Endothelial cell of umbilical vein (primary cell): ENCODE data around the gene XXYLT1. TPM values are rescaled to one million over a fixed set of nuclear protein-coding genes. Genes with fewer than 3 reads are reported as not detected.

Experiments
- BruUV-seq: library from RNA; stranded (reverse); fragments of 400-500 nt; replicated peaks from 2 replicates; lab custom pipeline; 2021; lab: Mats Ljungman, UMichigan
- CTCF ChIA-PET: fragments of 300-600, 350-600 bp; sonication (Branson Sonifier 250); formaldehyde crosslinking; loops from one replicate; lab custom pipeline; 2021; ENCODE audit warnings: antibody characterized with exemption, inconsistent platforms; lab: Charles Lee
- POLR2A ChIA-PET: fragments of 300-600, 350-600 bp; sonication (Branson Sonifier 250); formaldehyde crosslinking; loops from one replicate; lab custom pipeline; 2021; ENCODE audit warnings: antibody characterized with exemption, inconsistent platforms; lab: Charles Lee
- DNase-seq: peaks from one replicate; pipeline ENCODE4 v3.0.0-alpha.2; 2011; ENCODE audit warnings: low read depth, low spot score
- FAIRE-seq: peaks from 2 replicates; lab custom pipeline; 2011; peaks lifted over from hg19 to GRCh38; lab: Jason Lieb, UNC
- H2AFZ ChIP-seq: 2 replicates; pipeline ENCODE4 v1.6.0; 2012; ENCODE audit warnings: low read depth, low read length, control low read depth, inconsistent platforms
- H3K27ac ChIP-seq: 2 replicates; pipeline ENCODE4 v1.5.1; 2011; ENCODE audit warnings: low read depth, mild to moderate bottlenecking, control low read depth, low read length, moderate library complexity; ENCODE audit not compliant: insufficient read depth
- H3K27me3 ChIP-seq, 2 experiments: 2 replicates each; pipeline versions ENCODE4 v1.6.0 to v1.6.1; 2011; ENCODE audit warnings: low read length in 2 of 2, mixed read lengths in 1 of 2; ENCODE audit not compliant: control insufficient read depth in 2 of 2, insufficient read depth in 2 of 2
- H3K36me3 ChIP-seq, 2 experiments: 2 replicates in 1 of 2; 3 replicates in 1 of 2; pipeline ENCODE4 v1.5.1; 2011; ENCODE audit warnings: low read length in 2 of 2, mild to moderate bottlenecking in 1 of 2, moderate library complexity in 1 of 2; ENCODE audit not compliant: control insufficient read depth in 2 of 2, insufficient read depth in 2 of 2; ENCODE audit errors: extremely low read depth in 1 of 2
- H3K4me1 ChIP-seq: 3 replicates; pipeline ENCODE4 v1.5.1; 2011; ENCODE audit warnings: mild to moderate bottlenecking, low read length; ENCODE audit not compliant: control insufficient read depth, insufficient read depth; ENCODE audit errors: extremely low read depth
- H3K4me2 ChIP-seq: 2 replicates; pipeline ENCODE4 v1.6.1; 2011; ENCODE audit warnings: low read length, control low read depth, mixed read lengths; ENCODE audit not compliant: insufficient read depth
- H3K4me3 ChIP-seq, 3 experiments: fragments of 200-600 bp in 1 of 3; sonication (generic), shearing (Covaris generic) in 1 of 3; replicated peaks in 1 of 3; 2 replicates each; pipeline ENCODE4 v1.5.1; 2011 to 2016; ENCODE audit warnings: control low read depth in 3 of 3, low read length in 3 of 3, mild to moderate bottlenecking in 2 of 3, inconsistent platforms in 1 of 3, low read depth in 1 of 3, moderate library complexity in 1 of 3; ENCODE audit not compliant: insufficient read depth in 1 of 3
- H3K79me2 ChIP-seq: 2 replicates; pipeline ENCODE4 v1.6.0; 2012; ENCODE audit warnings: low read length, inconsistent platforms; ENCODE audit not compliant: control insufficient read depth, insufficient read depth
- H3K9ac ChIP-seq: replicated peaks from 2 replicates; pipeline ENCODE3; 2011; ENCODE audit warnings: low read length, control low read depth; ENCODE audit not compliant: insufficient read depth; ENCODE audit errors: extremely low read depth
- H3K9me1 ChIP-seq: replicated peaks from 3 replicates; pipeline ENCODE4 v1.6.0; 2011; ENCODE audit warnings: mild to moderate bottlenecking, low read length; ENCODE audit not compliant: control insufficient read depth, insufficient read depth; ENCODE audit errors: extremely low read depth
- H3K9me3 ChIP-seq: replicated peaks from 2 replicates; pipeline ENCODE4 v1.5.1; 2012; ENCODE audit warnings: low read length, inconsistent platforms; ENCODE audit not compliant: control insufficient read depth, insufficient read depth
- H4K20me1 ChIP-seq: replicated peaks from 2 replicates; pipeline ENCODE3; 2011; ENCODE audit warnings: mild to moderate bottlenecking, low read length; ENCODE audit not compliant: control insufficient read depth, insufficient read depth; ENCODE audit errors: extremely low read depth
- CTCF ChIP-seq, 2 donors: IDR thresholded peaks; 1 replicate in 1 of 2; 2 replicates in 1 of 2; pipeline ENCODE4 v1.5.1; 2011; ENCODE audit warnings: low read length in 2 of 2, mild to moderate bottlenecking in 2 of 2, moderate library complexity in 2 of 2, control low read depth in 1 of 2, inconsistent platforms in 1 of 2, low read depth in 1 of 2; ENCODE audit not compliant: insufficient read depth in 1 of 2; ENCODE audit errors: extremely low read depth in 1 of 2
- EZH2 ChIP-seq: IDR thresholded peaks from 2 replicates; pipeline ENCODE4 v1.6.1; 2012; ENCODE audit warnings: borderline replicate concordance, low read depth, mild to moderate bottlenecking, moderate library complexity, low read length, inconsistent platforms; ENCODE audit not compliant: severe bottlenecking
- FOS ChIP-seq: IDR thresholded peaks from 2 replicates; pipeline ENCODE4 v1.6.1; 2011; ENCODE audit warnings: mild to moderate bottlenecking, low read length, moderate library complexity, borderline replicate concordance; ENCODE audit not compliant: insufficient read depth
- GATA2 ChIP-seq: IDR thresholded peaks from 2 replicates; pipeline ENCODE4 v1.7.0; 2011; ENCODE audit warnings: low read depth, mild to moderate bottlenecking, moderate library complexity, mixed read lengths, low read length; ENCODE audit not compliant: insufficient read length, insufficient read depth
- JUN ChIP-seq: IDR thresholded peaks from 2 replicates; pipeline ENCODE4 v1.6.1; 2011; ENCODE audit warnings: borderline replicate concordance, low read depth; ENCODE audit not compliant: insufficient read length, insufficient read depth
- MAX ChIP-seq: IDR thresholded peaks from 2 replicates; pipeline ENCODE4 v1.6.1; 2011; ENCODE audit not compliant: insufficient read depth, insufficient read length
- MYC ChIP-seq: IDR thresholded peaks from one replicate; pipeline ENCODE4 v1.6.1; 2011; ENCODE audit warnings: mild to moderate bottlenecking, low read depth, low read length
- POLR2A ChIP-seq: IDR thresholded peaks from 2 replicates; pipeline ENCODE4 v1.6.1; 2012; ENCODE audit warnings: low read depth, mild to moderate bottlenecking, control low read depth, low read length
- POLR2AphosphoS5 ChIP-seq: IDR thresholded peaks from 2 replicates; pipeline ENCODE4 v1.6.1; 2012; ENCODE audit warnings: low read depth, mild to moderate bottlenecking, control low read depth, low read length, moderate library complexity; ENCODE audit not compliant: insufficient read depth
- dilution Hi-C: fragments of 300-500 bp; cut with MboI; formaldehyde crosslinking; loops from one replicate; pipeline ENCODE4 v1.15.0; 2019; ENCODE audit warnings: low sequenced_read_pairs; ENCODE audit not compliant: extremely low pct_ligation_motif_present
- intact Hi-C: fragments of 100-400 bp; cut with micrococcal nuclease; formaldehyde crosslinking; loops from one replicate; pipeline ENCODE4 v1.10.0; 2022
- polyA plus RNA-seq, 4 experiments: library from polyadenylated mRNA; depleted of rRNA in 3 of 4; stranded (reverse) in 3 of 4; unstranded in 1 of 4; fragments of >200 nt; gene quantifications; 2 replicates each; pipeline versions ENCODE4 v1.2.1 to v1.2.3, GENCODE V29; 2011 to 2012; ENCODE audit warnings: missing spikeins in 1 of 4
- total RNA-seq: library from RNA; stranded (reverse); gene quantifications from 2 replicates; pipeline ENCODE4 v1.2.3, GENCODE V29; 2021

The XXYLT1 gene
- total and polyA plus RNA-seq, 2 donors (not counting 3 experiments of a cell fraction or from before 2014, with no cell fraction given), result 54.4 to 78.1 TPM

- H3K27me3 ChIP-seq, result no peaks in the 10 kb centered on the region
- H3K9me3 ChIP-seq, result no peaks in the 10 kb centered on the region
- DNase-seq (no peak), FAIRE-seq (no peak)
- H3K27ac ChIP-seq, result no peak overlapping the region
- H3K4me1 ChIP-seq, result no peaks in the 10 kb centered on the region
- H3K79me2 ChIP-seq, result no peaks in the 10 kb centered on the region
- dilution Hi-C loops (no loop called here), intact Hi-C loops (no loop called here)
- TF ChIP-seq POLR2AphosphoS5, result no peak
- TF ChIP-seq CTCF (IDR thresholded peaks at IDR 0.05; ENCODE audit: extremely low read depth in 1 of 2, insufficient read depth in 1 of 2, low read depth in 1 of 2, low read length in 2 of 2), result no peak
- TF ChIP-seq POLR2A, result no peak
- TF ChIP-seq MAX, result no peak
- no peak for TF ChIP-seq JUN
- no peak for TF ChIP-seq EZH2
- TF ChIP-seq MYC, result no peak
- no peak for TF ChIP-seq FOS
- TF ChIP-seq GATA2, result no peak
- peaks cover 4 to 5% of the 10 kb centered on the region in 2 experiments for H3K36me3 ChIP-seq
- H4K20me1 ChIP-seq, result no peaks in the 10 kb centered on the region
- H3K4me2 ChIP-seq, result no peak overlapping the region
- POLR2A ChIA-PET, result no interaction called here
- no TSS peak for BruUV-seq
- H3K9me1 ChIP-seq, result no peaks in the 10 kb centered on the region
- no peak overlapping the region for H3K4me3 ChIP-seq
- H3K9ac ChIP-seq, result no peak overlapping the region
- H2AFZ ChIP-seq, result no peak overlapping the region
- CTCF ChIA-PET, result no interaction called here
Measured at GRCh38 chr3:195065864-195066185, 205.1 kb downstream of the XXYLT1 start.
